Measurements from ENCODE around the gene VKORC1L1.
"Not testable (repeated sequence)": the region's sequence is repeated elsewhere in the genome, so short reads cannot be mapped to it uniquely, and the experiment has no call there.

Gene VKORC1L1

DNA sequence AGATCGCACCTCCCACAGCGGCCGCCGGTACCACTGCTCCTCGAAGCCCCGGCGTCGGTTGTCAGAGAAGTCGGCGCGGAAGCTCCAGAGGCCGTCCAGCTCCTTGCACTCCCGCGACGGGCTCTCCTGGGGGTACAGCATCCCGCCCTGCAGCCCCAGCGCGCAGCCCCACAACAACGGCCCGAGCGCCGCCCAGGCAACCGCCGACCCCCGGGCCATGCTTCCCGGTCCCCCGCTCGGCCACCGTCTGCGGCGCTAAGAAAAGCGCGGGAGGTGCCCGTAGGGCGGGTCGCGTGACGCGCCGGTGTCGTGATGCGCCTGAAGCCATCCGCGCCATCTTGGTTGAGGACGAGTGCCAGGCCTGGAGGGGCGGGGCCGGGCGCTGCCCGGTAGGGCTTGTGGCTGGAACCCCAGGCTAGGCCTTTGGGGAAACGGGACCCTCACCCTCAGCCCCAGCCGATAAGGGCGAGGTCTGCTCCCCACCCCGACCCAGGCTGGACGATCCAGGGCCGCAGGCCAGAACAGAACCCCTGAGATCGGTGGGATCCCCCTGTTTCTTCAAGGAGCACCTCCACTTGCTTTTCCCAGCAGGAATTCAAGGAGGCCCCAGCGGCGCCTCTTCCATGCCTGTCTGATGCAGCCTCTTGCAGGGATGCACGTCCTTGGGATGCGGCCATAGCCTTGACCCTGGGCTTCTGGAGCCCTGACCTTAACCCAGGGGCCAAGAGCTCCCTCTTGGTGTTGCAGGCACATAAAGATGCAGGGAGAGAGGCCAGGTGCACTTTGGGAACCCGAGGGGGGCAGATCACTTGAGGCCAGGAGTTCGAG is 109.3 kb downstream of the VKORC1L1 start, which contains the start of gene GUSB:
GUSB (minus strand) TSS at position 249 of the 828 bp plus-strand sequence; CDS start at position 219, 30 bp downstream.
- no peaks in the 10 kb centered on the region for H3K27me3 ChIP-seq
- peak within 1 kb of the TSS; percentile 84 to 98 (median 93) for H3K4me3 ChIP-seq
- peak within 1 kb of the TSS; percentile 85 to 96 (median 92) for H3K9ac ChIP-seq
- H3K36me3 ChIP-seq: peaks cover 26 to 33% (median 28%) of the 10 kb centered on the region in 11 experiments
- peak within 1 kb of the TSS; percentile 78 to 97 (median 95) for H3K4me2 ChIP-seq
- H3K4me1 ChIP-seq: peaks cover 14 to 46% (median 38%) of the 10 kb centered on the region in 10 experiments
- H3K27ac ChIP-seq: peak within 1 kb of the TSS; percentile 75 to 94 (median 91)
- peaks cover 5 to 43% (median 35%) of the 10 kb centered on the region in 11 experiments; a peak in 20 of 22 replicates for H4K20me1 ChIP-seq
- TF ChIP-seq Cebpa-rat (IDR thresholded peaks at IDR 0.05): no peak
- H3K9me3 ChIP-seq (replicated peaks in 1 of 11): no peaks in the 10 kb centered on the region

DNA sequence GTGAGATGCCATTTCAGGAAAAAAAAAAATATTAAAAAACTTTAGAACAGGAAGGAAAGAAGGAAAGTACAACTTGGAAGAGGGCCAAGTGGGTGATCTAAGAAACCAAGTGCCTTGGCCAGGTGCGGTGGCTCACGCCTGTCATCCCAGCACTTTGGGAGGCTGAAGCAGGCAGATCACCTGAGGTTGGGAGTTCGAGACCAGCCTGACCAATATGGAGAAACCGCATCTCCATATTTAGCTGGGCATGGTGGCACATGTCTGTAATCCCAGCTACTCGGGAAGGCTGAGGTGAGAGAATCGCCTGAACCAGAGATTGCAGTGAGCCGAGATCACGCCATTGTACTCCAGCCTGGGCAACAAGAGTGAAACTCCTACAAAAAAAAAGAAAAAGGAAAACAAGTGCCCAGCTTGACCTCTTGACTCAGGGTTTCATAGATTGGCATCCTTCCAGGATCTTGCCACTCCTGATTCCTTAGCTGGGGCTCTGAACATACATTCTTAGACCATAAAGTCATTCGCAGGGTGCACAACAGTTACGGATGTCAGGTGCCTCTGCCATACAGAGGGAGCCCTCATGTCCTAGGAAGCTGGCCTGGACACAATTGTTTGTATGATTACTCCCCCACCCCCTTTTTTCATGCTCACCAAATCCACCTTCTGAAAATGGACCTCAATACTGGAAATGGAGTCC is 111.2 kb downstream of the VKORC1L1 start:
- no peaks in the 10 kb centered on the region for H3K9me3 ChIP-seq (replicated peaks in 1 of 11)
- peaks cover 7 to 14% (median 8%) of the 10 kb centered on the region in 11 experiments for H3K36me3 ChIP-seq
- no peak overlapping the region for H3K27ac ChIP-seq
- peaks cover 5 to 27% (median 17%) of the 10 kb centered on the region in 11 experiments; a peak in 20 of 22 replicates for H4K20me1 ChIP-seq
- no peaks in the 10 kb centered on the region for H3K27me3 ChIP-seq
- peak overlapping the region in 2 of 11 experiments; percentile 4 to 90; a peak in 1 of 22 replicates for H3K4me2 ChIP-seq
- TF ChIP-seq Cebpa-rat (IDR thresholded peaks at IDR 0.05): no peak
- no peak overlapping the region; a peak in 1 of 22 replicates for H3K9ac ChIP-seq
- no peak overlapping the region for H3K4me3 ChIP-seq
- peaks cover 24 to 66% (median 54%) of the 10 kb centered on the region in 10 experiments for H3K4me1 ChIP-seq

DNA sequence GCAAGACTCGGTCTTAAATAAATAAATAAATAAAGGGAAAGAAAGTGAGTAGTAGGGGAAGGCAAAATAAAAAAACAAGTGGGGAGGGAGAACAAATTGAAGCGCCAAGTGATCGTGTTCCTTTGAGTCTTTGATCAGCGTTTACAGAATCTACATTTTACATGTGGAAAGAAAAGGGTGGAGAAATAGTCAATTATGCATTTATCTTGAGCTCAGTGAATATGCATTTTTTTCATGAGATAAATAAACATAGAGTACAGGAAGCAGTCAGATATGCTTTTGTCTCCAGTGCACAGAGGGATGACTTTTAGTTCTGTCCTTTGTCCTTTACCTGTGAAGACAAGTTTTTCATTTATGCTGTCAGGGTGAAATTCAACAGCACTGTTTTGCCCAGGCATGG is 115.2 kb downstream of the VKORC1L1 start:
- H4K20me1 ChIP-seq: no peaks in the 10 kb centered on the region
- peaks cover 17 to 66% (median 58%) of the 10 kb centered on the region in 10 experiments for H3K4me1 ChIP-seq
- H3K27ac ChIP-seq: peak overlapping the region in 1 of 11 experiments; percentile 19; a peak in 1 of 22 replicates
- no peak for TF ChIP-seq Cebpa-rat (IDR thresholded peaks at IDR 0.05)
- H3K4me2 ChIP-seq: peak overlapping the region in 10 of 11 experiments; percentile 45 to 74 (median 66); a peak in 20 of 22 replicates
- no peak overlapping the region for H3K4me3 ChIP-seq
- H3K27me3 ChIP-seq: no peaks in the 10 kb centered on the region
- 0 out of 22 replicates have a peak overlapping the region, but pooled peaks of 1 of the 11 experiments have one; percentile 22 for H3K9ac ChIP-seq
- no peaks in the 10 kb centered on the region for H3K36me3 ChIP-seq
- no peaks in the 10 kb centered on the region for H3K9me3 ChIP-seq (replicated peaks in 1 of 11)

DNA sequence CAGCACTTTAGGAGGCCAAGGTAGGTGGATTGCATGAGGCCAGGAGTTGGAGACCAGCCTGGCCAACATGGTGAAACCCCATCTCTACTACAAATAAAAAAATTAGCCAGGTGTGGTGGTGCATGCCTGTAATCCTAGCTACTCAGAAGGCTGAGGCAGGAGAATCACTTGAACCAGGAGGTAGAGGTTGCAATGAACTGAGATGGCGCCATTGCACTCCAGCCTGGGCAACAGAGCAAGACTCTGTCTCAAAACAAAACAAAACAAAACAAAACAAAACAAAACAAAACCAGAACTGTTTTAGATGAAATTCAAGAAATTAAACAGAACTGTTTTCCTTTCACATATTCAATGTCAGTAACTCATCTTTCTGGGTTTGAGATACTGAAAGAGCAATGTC is 115.6 kb downstream of the VKORC1L1 start:
- H3K9me3 ChIP-seq (replicated peaks in 1 of 11); H3K27ac ChIP-seq; H4K20me1 ChIP-seq; H3K27me3 ChIP-seq; H3K4me3 ChIP-seq; H3K9ac ChIP-seq; H3K36me3 ChIP-seq: not testable (repeated sequence)
- H3K4me1 ChIP-seq: peaks cover 17 to 62% (median 54%) of the 10 kb centered on the region in 10 experiments
- peak overlapping the region in 9 of 11 experiments; percentile 45 to 74 (median 66); a peak in 18 of 22 replicates for H3K4me2 ChIP-seq

DNA sequence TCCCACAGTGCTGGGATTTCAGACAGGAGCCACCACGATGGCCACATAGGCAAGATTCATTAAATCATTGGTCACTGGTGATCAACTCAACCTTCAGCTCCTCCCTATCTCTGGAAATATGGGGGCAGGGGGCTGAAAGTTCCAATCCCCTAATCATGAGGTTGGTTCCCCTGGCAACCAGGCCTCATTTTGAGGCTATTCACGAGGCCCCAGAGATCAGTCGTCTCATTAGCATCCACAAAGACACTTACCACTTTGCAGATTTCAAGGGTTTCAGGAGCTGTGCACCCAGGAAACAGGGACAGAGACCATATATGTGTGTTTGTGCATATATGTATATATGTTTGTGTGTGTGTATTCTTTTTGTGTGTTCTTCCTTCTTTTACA is 116.8 kb downstream of the VKORC1L1 start:
- Histone ChIP-seq H3K9ac (no peak overlapping the region), H3K4me3 (no peak overlapping the region), H3K4me1 (peaks cover 17 to 55% (median 49%) of the 10 kb centered on the region in 10 experiments), H3K36me3 (no peaks in the 10 kb centered on the region), H4K20me1 (no peaks in the 10 kb centered on the region), H3K27me3 (no peaks in the 10 kb centered on the region), H3K27ac (no peak overlapping the region), H3K9me3 (replicated peaks in 1 of 11) (no peaks in the 10 kb centered on the region), H3K4me2 (no peak overlapping the region)
- no peak for TF ChIP-seq Cebpa-rat (IDR thresholded peaks at IDR 0.05)

DNA sequence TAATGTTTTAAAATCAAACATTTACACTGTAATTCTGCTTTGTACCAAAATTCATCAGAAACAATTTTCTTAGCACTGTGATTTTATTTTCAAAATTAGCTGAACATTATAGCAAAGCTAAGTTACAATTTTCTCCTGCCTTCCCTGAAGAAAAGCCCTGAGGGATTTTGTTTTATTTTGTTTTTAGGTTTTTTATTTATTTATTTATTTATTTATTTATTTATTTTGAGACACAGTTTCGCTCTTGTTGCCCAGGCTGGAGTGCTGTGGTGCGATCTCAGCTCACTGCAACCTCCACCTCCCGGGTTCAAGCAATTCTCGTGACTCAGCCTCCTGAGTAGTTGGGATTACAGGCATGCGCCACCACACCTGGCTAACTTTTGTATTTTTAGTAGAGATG is 119.0 kb downstream of the VKORC1L1 start:
- H3K4me2 ChIP-seq: peak overlapping the region in 10 of 11 experiments; percentile 40 to 80 (median 70); a peak in 19 of 22 replicates
- not testable (repeated sequence) for H3K36me3 ChIP-seq; H3K9me3 ChIP-seq (replicated peaks in 1 of 11); H4K20me1 ChIP-seq; H3K4me3 ChIP-seq; H3K27me3 ChIP-seq
- H3K27ac ChIP-seq: peak overlapping the region in 5 of 11 experiments; percentile 23 to 64 (median 52); a peak in 8 of 22 replicates
- H3K9ac ChIP-seq: peak overlapping the region in 4 of 11 experiments; percentile 0 to 40 (median 10); a peak in 2 of 22 replicates
- H3K4me1 ChIP-seq: peaks cover 17 to 53% (median 44%) of the 10 kb centered on the region in 10 experiments

DNA sequence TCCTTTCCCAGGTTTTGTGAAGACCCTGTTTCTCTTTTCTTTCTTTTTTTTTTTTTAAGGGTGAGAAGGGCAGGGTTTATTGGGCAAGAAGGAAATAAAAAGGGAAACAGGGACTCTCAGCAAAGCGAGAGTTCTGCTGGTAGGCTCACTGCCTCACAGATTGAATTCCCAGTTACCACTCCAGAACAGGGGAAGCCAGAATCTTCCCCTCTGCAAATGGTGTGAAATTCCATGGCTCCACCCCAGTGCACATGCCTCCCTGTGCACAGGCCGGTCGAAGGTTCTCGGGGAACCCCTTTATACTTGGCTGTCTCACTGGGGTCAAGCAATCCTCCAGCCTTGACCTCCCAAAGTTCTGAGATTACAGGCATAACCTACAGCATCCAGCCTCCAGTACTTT is 119.7 kb downstream of the VKORC1L1 start:
- Histone ChIP-seq H3K36me3 (no peaks in the 10 kb centered on the region), H4K20me1 (no peaks in the 10 kb centered on the region), H3K9ac (no peak overlapping the region), H3K4me2 (peak overlapping the region in 10 of 11 experiments; percentile 27 to 80 (median 64); a peak in 17 of 22 replicates), H3K4me3 (no peak overlapping the region), H3K27me3 (no peaks in the 10 kb centered on the region), H3K4me1 (peaks cover 13 to 47% (median 38%) of the 10 kb centered on the region in 10 experiments), H3K27ac (peak overlapping the region in 2 of 11 experiments; percentile 39 to 64; a peak in 2 of 22 replicates), H3K9me3 (replicated peaks in 1 of 11) (no peaks in the 10 kb centered on the region)
- no peak for TF ChIP-seq Cebpa-rat (IDR thresholded peaks at IDR 0.05)

DNA sequence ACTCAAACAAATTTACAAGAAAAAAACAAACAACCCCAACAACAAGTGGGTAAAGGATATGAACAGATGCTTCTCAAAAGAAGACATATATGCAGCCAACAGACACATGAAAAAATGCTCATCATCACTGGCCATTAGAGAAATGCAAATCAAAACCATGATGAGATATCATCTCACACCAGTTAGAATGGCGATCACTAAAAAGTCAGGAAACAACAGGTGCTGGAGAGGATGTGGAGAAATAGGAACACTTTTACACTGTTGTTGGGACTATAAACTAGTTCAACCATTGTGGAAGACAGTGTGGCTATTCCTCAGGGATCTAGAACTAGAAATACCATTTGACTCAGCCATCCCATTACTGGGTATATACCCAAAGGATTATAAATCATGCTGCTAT is 122.1 kb downstream of the VKORC1L1 start:
- H3K27me3 ChIP-seq; H3K4me3 ChIP-seq; H3K36me3 ChIP-seq; H3K4me2 ChIP-seq; H3K27ac ChIP-seq; H3K9me3 ChIP-seq (replicated peaks in 1 of 11); H4K20me1 ChIP-seq; H3K9ac ChIP-seq: not testable (repeated sequence)
- peaks cover 7 to 28% (median 25%) of the 10 kb centered on the region in 10 experiments; a peak in 19 of 20 replicates for H3K4me1 ChIP-seq

DNA sequence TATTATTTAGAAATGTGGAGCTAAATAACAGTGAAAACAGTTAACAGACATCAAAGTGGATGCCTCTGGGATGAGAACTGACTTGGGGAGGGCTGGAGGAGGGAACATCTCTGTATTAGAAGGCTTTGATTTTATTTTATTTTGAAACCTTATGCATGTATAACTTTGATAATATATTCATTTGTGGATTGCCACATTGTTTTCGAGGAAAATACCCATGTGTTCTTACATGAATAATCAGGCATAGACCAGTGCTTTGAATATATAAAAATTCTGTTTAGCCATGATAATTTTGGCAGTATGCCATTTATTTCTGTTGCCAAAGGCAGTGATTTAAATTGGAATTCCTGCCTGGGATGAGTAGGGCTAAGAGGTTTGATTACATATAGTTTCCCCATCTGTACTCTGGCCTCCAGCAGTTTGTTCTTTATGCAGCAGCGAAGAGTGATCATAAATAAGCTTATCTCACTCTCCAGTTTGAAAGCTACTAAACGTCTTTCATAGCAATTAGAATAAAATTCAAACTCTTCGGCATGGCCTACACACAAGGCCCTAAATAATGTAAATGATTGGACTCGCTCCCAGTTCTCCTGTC is 128.0 kb downstream of the VKORC1L1 start:
- not testable (repeated sequence) for H3K9me3 ChIP-seq (replicated peaks in 1 of 11); H4K20me1 ChIP-seq; H3K36me3 ChIP-seq; H3K4me3 ChIP-seq; H3K9ac ChIP-seq; H3K27me3 ChIP-seq; H3K4me2 ChIP-seq; H3K27ac ChIP-seq
- H3K4me1 ChIP-seq: peaks cover 0 to 11% (median 8%) of the 10 kb centered on the region in 10 experiments; a peak in 11 of 20 replicates

DNA sequence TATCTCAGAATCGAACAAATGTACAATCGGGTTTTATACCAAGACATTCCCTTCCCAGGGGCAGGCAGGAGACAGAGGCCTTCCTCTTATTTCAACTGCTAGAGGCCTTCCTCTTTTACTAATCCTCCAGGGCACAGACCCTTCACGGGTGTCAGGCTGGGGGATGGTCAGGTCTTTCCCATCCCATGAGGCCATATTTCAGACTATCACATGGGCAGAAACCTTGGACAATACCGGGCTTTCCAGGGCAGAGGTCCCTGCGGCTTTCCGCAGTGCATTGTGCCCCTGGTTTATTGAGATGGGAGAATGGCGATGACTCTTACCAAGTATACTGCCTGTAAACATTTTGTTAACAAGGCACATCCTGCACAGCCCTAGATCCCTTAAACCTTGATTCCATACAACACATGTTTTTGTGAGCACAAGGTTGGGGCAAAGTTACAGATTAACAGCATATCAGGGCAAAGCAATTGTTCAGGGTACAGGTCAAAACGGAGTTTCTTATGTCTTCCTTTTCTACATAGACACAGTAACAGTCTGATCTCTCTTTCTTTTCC is 132.3 kb downstream of the VKORC1L1 start:
- H4K20me1 ChIP-seq; H3K9me3 ChIP-seq (replicated peaks in 1 of 11); H3K4me3 ChIP-seq; H3K36me3 ChIP-seq; H3K27me3 ChIP-seq: not testable (repeated sequence)
- peaks cover 9 to 36% (median 24%) of the 10 kb centered on the region in 10 experiments for H3K4me1 ChIP-seq
- H3K4me2 ChIP-seq: peak overlapping the region in 6 of 11 experiments; percentile 4 to 43 (median 24); a peak in 7 of 22 replicates
- H3K27ac ChIP-seq: peak overlapping the region in 3 of 11 experiments; percentile 2 to 35 (median 2); a peak in 1 of 22 replicates
- H3K9ac ChIP-seq: peak overlapping the region in 1 of 11 experiments; percentile 38; a peak in 1 of 22 replicates

Data from BLaER1 treated with 17β-estradiol and CSF1 and Interleukin-3, amounts not matched to agents 10 nM and 100 nM (cell line).